Osteoblast (primary cell): ENCODE results near the gene ENO4. TPM values are rescaled to one million over a fixed set of nuclear protein-coding genes. Genes with fewer than 3 reads are reported as not detected.

Experiments
- DNase-seq: peaks from one replicate; pipeline ENCODE4 v3.0.0; 2011; ENCODE audit warnings: low spot score, mixed read lengths; ENCODE audit not compliant: insufficient read length; ENCODE audit errors: missing footprints
- H2AFZ ChIP-seq: 2 replicates; pipeline ENCODE4 v1.6.0; 2011; ENCODE audit warnings: mild to moderate bottlenecking, low read length
- H3K27ac ChIP-seq: 2 replicates; pipeline ENCODE4 v1.5.1; 2011; ENCODE audit warnings: mild to moderate bottlenecking, low read depth, low read length, moderate library complexity
- H3K27me3 ChIP-seq: 2 replicates; pipeline ENCODE4 v1.6.0; 2012; ENCODE audit warnings: mild to moderate bottlenecking, control low read depth, inconsistent platforms, low read length, moderate library complexity; ENCODE audit not compliant: insufficient read depth
- H3K36me3 ChIP-seq: 2 replicates; pipeline ENCODE4 v1.5.1; 2011; ENCODE audit warnings: mild to moderate bottlenecking, low read length, control low read depth, moderate library complexity; ENCODE audit not compliant: insufficient read depth
- H3K4me1 ChIP-seq: 2 replicates; pipeline ENCODE4 v1.5.1; 2011; ENCODE audit warnings: mild to moderate bottlenecking, low read length, control low read depth, moderate library complexity; ENCODE audit not compliant: insufficient read depth
- H3K4me2 ChIP-seq: 2 replicates; pipeline ENCODE4 v1.6.0; 2011; ENCODE audit warnings: mild to moderate bottlenecking, low read length; ENCODE audit not compliant: insufficient read depth
- H3K4me3 ChIP-seq: fragments of 200-600 bp; sonication (generic); 3 replicates; pipeline ENCODE4 v1.5.1; 2012; ENCODE audit warnings: mild to moderate bottlenecking, low read length, inconsistent platforms; ENCODE audit not compliant: insufficient read depth
- H3K79me2 ChIP-seq: 2 replicates; pipeline ENCODE4 v1.6.0; 2012; ENCODE audit warnings: mild to moderate bottlenecking, low read length, control low read depth, inconsistent platforms; ENCODE audit not compliant: insufficient read depth
- H3K9me3 ChIP-seq: 2 replicates; pipeline ENCODE4 v1.5.1; 2011; ENCODE audit warnings: low read depth, low read length, control low read depth
- H4K20me1 ChIP-seq: 2 replicates; pipeline ENCODE4 v1.6.0; 2012; ENCODE audit warnings: mild to moderate bottlenecking, low read length, control low read depth; ENCODE audit not compliant: insufficient read depth
- total RNA-seq: library from RNA; depleted of rRNA; stranded (reverse); fragments of >200 nt; gene quantifications from 2 replicates; pipeline ENCODE4 v1.2.3, GENCODE V29; 2012
- TF ChIP-seq, protein P1 (sequence below): IDR thresholded peaks from 2 replicates; pipeline ENCODE4 v1.5.1; 2011; ENCODE audit warnings: mild to moderate bottlenecking, low read depth, low read length, moderate library complexity; ENCODE audit errors: extremely low read depth

The ENO4 gene
- total RNA-seq, 1 donor, result 0.36 TPM

DNA sequence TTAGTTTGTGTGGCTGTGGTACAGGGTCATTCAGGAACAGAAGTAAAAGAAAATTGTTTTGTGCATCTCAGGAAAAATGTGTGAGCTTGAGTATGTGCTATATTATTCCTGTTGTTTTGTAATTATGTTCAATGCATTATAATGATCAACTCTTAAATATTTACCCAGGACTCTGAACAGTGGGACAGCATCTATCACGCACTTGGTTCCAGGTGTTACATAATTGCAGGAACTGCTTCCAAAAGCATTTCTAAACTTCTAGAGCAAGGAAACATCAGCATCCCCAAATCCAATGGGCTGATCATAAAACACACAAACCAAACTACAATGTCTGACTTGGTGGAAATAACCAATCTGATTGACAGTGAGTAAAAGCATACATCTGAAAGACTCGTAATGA lies 26.6 kb downstream of the ENO4 start:
- Histone ChIP-seq H3K4me2 (no peak overlapping the region), H3K36me3 (no peaks in the 10 kb centered on the region), H3K79me2 (no peaks in the 10 kb centered on the region), H3K9me3 (no peaks in the 10 kb centered on the region), H3K4me1 (no peaks in the 10 kb centered on the region), H2AFZ (no peak overlapping the region), H3K27me3 (no peaks in the 10 kb centered on the region), H4K20me1 (no peaks in the 10 kb centered on the region), H3K4me3 (no peak overlapping the region), H3K27ac (no peak overlapping the region)
- TF ChIP-seq, protein P1, sequence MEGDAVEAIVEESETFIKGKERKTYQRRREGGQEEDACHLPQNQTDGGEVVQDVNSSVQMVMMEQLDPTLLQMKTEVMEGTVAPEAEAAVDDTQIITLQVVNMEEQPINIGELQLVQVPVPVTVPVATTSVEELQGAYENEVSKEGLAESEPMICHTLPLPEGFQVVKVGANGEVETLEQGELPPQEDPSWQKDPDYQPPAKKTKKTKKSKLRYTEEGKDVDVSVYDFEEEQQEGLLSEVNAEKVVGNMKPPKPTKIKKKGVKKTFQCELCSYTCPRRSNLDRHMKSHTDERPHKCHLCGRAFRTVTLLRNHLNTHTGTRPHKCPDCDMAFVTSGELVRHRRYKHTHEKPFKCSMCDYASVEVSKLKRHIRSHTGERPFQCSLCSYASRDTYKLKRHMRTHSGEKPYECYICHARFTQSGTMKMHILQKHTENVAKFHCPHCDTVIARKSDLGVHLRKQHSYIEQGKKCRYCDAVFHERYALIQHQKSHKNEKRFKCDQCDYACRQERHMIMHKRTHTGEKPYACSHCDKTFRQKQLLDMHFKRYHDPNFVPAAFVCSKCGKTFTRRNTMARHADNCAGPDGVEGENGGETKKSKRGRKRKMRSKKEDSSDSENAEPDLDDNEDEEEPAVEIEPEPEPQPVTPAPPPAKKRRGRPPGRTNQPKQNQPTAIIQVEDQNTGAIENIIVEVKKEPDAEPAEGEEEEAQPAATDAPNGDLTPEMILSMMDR, result no peak
- DNase-seq, result no peak

DNA sequence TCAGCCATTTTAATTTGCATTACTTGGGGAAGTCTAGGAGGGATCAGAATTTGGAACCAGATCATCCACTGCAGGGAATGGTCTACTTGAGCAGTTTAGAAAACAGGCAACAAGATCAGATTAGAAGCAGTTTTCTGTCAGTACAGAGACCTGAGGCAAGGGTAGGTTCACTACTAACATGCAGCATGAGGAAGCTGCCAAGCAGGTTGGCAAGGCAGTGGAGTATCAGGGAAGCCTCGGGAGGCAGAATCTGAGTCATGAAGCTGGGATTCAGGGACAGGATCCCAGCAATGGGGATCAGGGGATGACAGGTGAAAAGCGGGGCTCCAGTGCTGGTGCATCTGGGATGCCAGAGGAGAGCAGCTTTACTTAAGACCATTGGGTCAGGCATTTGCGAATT lies 28.1 kb downstream of the ENO4 start:
- Histone ChIP-seq H3K9me3 (no peaks in the 10 kb centered on the region), H3K36me3 (no peaks in the 10 kb centered on the region), H3K79me2 (no peaks in the 10 kb centered on the region), H3K27ac (no peak overlapping the region), H3K4me2 (no peak overlapping the region), H2AFZ (no peak overlapping the region), H3K27me3 (no peaks in the 10 kb centered on the region), H3K4me1 (no peaks in the 10 kb centered on the region), H3K4me3 (no peak overlapping the region), H4K20me1 (no peaks in the 10 kb centered on the region)
- TF ChIP-seq, protein P1, result no peak
- no peak for DNase-seq

DNA sequence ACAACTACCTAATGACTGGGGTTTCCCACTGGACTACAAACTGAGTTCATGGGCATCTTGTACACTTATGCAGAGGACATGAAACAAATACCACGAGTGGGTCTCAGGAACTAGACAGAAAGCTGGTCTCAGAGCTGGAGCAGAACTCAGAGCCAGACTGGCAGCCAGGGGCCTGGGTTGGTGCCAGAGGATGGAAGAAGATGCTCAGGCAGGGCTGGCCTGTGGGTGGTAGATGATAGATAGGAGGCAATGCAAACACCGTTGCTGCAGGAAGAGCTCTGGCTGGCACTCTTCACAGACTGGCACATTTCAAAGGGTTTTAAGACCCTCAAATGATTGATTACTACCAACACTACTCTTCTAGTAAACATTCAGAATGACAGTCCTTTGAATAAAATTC lies 28.8 kb downstream of the ENO4 start:
- no peak overlapping the region for H3K4me3 ChIP-seq
- H4K20me1 ChIP-seq, result no peaks in the 10 kb centered on the region
- no peaks in the 10 kb centered on the region for H3K79me2 ChIP-seq
- no peak overlapping the region for H3K4me2 ChIP-seq
- H3K36me3 ChIP-seq, result no peaks in the 10 kb centered on the region
- H3K9me3 ChIP-seq, result no peaks in the 10 kb centered on the region
- H3K27me3 ChIP-seq, result no peaks in the 10 kb centered on the region
- H3K27ac ChIP-seq, result no peak overlapping the region
- no peak for DNase-seq
- H2AFZ ChIP-seq, result no peak overlapping the region
- TF ChIP-seq, protein P1, result no peak
- no peaks in the 10 kb centered on the region for H3K4me1 ChIP-seq

DNA sequence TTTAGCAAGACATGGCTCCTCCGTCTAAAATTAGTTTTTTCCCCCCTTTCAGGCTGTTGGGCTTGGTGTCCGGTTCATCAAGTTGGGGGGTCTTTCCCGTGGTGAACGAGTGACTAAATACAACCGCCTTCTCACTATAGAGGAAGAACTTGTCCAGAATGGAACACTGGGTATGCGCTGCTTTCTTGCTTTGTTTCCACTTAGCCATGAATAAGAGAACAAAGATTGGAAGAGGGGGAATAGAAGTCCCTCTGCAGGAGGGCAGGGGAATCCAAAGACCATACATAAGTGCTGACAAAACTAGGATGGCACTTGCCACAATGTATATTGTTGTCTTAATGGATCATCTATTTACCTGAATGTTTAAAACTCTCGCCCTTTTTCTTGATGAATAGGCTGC lies 30.5 kb downstream of the ENO4 start:
- no peak for DNase-seq
- TF ChIP-seq, protein P1, result no peak

More for the DNA sequence above, 30.5 kb downstream of the ENO4 start:
- Histone ChIP-seq H3K4me3 (no peak overlapping the region), H3K27ac (no peak overlapping the region), H3K36me3 (no peaks in the 10 kb centered on the region), H4K20me1 (no peaks in the 10 kb centered on the region), H3K9me3 (no peaks in the 10 kb centered on the region), H3K79me2 (no peaks in the 10 kb centered on the region), H3K4me2 (no peak overlapping the region), H3K4me1 (no peaks in the 10 kb centered on the region), H2AFZ (no peak overlapping the region), H3K27me3 (no peaks in the 10 kb centered on the region)
